ENCODE results near the gene POLD3. TPM values are rescaled to one million over a fixed set of nuclear protein-coding genes. Genes with fewer than 3 reads are reported as not detected.

Gene POLD3
- total RNA-seq, 2 donors from 2014 or later: 9.3 to 13.8 TPM

DNA sequence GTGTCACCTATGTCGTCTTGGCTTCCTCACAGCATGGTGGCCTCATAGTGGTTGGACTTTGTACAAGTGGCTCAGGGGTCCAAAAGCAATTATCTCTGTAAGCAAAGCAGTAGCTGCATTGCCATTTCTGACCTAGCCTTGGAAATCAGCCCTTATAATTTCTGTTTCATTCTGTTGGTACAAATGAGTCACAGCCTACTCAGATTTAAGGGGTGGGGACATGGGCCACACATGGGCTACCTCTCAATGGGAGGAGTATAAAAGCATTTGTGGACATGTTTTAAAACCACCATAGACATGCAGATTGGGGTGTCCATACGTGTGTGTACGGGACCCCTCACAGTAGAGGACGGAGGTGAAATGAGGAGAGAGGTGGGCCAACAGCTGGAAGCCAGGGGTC lies 97.3 kb downstream of the POLD3 start:
- WGBS, 2 donors: 94 to 96% methylated on average over 4 of the region's 4 CpGs

DNA sequence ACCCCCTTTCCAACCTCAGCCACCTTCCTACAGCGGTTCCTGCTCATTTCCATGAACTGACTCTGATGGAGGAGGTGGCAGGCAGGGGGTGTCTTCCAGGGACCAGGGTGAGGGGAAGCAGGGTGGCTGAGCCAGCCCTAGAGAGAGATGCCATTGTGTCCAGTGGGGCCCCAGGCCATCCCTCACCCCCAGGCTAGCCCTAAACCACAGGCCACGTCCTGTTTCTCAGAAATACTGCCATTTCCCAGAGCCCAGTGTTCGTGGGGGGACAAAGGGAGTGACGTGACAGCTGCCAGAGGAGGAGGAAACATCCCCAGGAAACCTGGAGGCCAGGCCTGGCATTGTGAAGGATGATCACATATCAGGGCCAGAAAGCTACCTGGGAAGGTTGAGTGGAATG lies 99.4 kb downstream of the POLD3 start:
- TF ChIP-seq, protein P1, sequence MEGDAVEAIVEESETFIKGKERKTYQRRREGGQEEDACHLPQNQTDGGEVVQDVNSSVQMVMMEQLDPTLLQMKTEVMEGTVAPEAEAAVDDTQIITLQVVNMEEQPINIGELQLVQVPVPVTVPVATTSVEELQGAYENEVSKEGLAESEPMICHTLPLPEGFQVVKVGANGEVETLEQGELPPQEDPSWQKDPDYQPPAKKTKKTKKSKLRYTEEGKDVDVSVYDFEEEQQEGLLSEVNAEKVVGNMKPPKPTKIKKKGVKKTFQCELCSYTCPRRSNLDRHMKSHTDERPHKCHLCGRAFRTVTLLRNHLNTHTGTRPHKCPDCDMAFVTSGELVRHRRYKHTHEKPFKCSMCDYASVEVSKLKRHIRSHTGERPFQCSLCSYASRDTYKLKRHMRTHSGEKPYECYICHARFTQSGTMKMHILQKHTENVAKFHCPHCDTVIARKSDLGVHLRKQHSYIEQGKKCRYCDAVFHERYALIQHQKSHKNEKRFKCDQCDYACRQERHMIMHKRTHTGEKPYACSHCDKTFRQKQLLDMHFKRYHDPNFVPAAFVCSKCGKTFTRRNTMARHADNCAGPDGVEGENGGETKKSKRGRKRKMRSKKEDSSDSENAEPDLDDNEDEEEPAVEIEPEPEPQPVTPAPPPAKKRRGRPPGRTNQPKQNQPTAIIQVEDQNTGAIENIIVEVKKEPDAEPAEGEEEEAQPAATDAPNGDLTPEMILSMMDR (IDR thresholded peaks at IDR 0.05): no peak
- no peak for TF ChIP-seq POLR2A (IDR thresholded peaks at IDR 0.05)
- ATAC-seq (no peak), DNase-seq (no peak)
- Histone ChIP-seq H3K4me3 (no peak overlapping the region), H3K36me3 (replicated peaks in 1 of 2; ENCODE audit: insufficient read depth in 1 of 2, low read depth in 2 of 2) (no peaks in the 10 kb centered on the region), H3K4me1 (peaks cover 12% of the 10 kb centered on the region), H3K9me3 (no peaks in the 10 kb centered on the region), H3K27me3 (no peaks in the 10 kb centered on the region), H3K27ac (no peak overlapping the region)
- intact Hi-C loops (cut with DNase I): no loop called here
- 68 to 82% methylated on average over 3 to 4 of the region's 4 CpGs for WGBS, 2 donors

More for the DNA sequence above, 97.3 kb downstream of the POLD3 start:
- intact Hi-C loops (cut with DNase I): no loop called here
- ATAC-seq (no peak), DNase-seq (no peak)
- TF ChIP-seq, protein P1 (IDR thresholded peaks at IDR 0.05): no peak
- TF ChIP-seq POLR2A (IDR thresholded peaks at IDR 0.05): no peak
- H3K27ac ChIP-seq: no peak overlapping the region
- H3K4me1 ChIP-seq: no peaks in the 10 kb centered on the region
- H3K36me3 ChIP-seq (replicated peaks in 1 of 2; ENCODE audit: insufficient read depth in 1 of 2, low read depth in 2 of 2): no peaks in the 10 kb centered on the region
- no peaks in the 10 kb centered on the region for H3K27me3 ChIP-seq
- no peaks in the 10 kb centered on the region for H3K9me3 ChIP-seq
- no peak overlapping the region for H3K4me3 ChIP-seq

Small RNA genes lying within 50 kb of the gene (small RNA-seq; reads per million reads assigned to genes)
- gene RANP3 (not detected), gene RN7SKP297 (not detected)

Other genes starting within 250 kb of the POLD3 start
- 1 to 10 TPM in 1 of 2 donors, under 1 TPM in 1; 0.66 to 5.2 TPM for gene PGM2L1, start 194.1 kb upstream of the POLD3 start, total RNA-seq
- gene KCNE3, start 125.0 kb upstream of the POLD3 start, total RNA-seq: 10 to 100 TPM in 1 of 2 donors, 1 to 10 TPM in 1; 7.6 to 10.9 TPM
- 10 to 100 TPM in 1 of 2 donors, 1 to 10 TPM in 1; 1.3 to 20.8 TPM for gene LIPT2, start 98.9 kb upstream of the POLD3 start, total RNA-seq
- not detected for gene CHRDL2, start 138.8 kb downstream of the POLD3 start, total RNA-seq
- 10 to 100 TPM; 10.2 to 15.0 TPM for gene RNF169, start 156.3 kb downstream of the POLD3 start, total RNA-seq

All from body of pancreas (tissue), 4 donors.